GM12878 (cell line): ENCODE results near the gene ACTR8.

Experiments used
- CBX3 ChIP-seq: fragments of 200-600 bp; sonication (generic); IDR thresholded peaks from 2 replicates; pipeline ENCODE4 v1.6.1; 2016; ENCODE audit warnings: low read depth, borderline replicate concordance
- NFXL1 ChIP-seq: fragments of 450-650 bp; IDR thresholded peaks from 2 replicates; pipeline ENCODE4 v1.6.1; 2017; ENCODE audit warnings: antibody characterized with exemption, mild to moderate bottlenecking, borderline replicate concordance
- RELA ChIP-seq: fragments of 450-650 bp; IDR thresholded peaks from 2 replicates; pipeline ENCODE4 v1.8.0; 2014; ENCODE audit warnings: borderline replicate concordance; ENCODE audit not compliant: partially characterized antibody

- TF ChIP-seq NFXL1 (no peak), RELA (no peak), CBX3 (no peak)
Observed at GRCh38 chr3:53822331-53822741, 59.6 kb downstream of the ACTR8 start.
